HAP-1 (cell line): ENCODE results near the gene DMD.

Experiments used
- DNase-seq, 2 experiments: peaks; one replicate each; pipeline ENCODE4 v3.0.0-alpha.2; 2016 to 2020; ENCODE audit warnings: low spot score in 2 of 2
- H3K27me3 ChIP-seq: fragments of 250-450 bp; sonication (Bioruptor Pico); 2 replicates; pipeline ENCODE4 v1.5.1; 2020; ENCODE audit warnings: low read depth, mild to moderate bottlenecking, moderate library complexity
- H3K36me3 ChIP-seq: fragments of 250-450 bp; sonication (Bioruptor Pico); replicated peaks from 2 replicates; pipeline ENCODE4 v1.5.1; 2020; ENCODE audit warnings: mild to moderate bottlenecking
- H3K4me1 ChIP-seq: fragments of 250-450 bp; sonication (Bioruptor Pico); 2 replicates; pipeline ENCODE4 v1.5.1; 2020; ENCODE audit warnings: mild to moderate bottlenecking
- H3K4me3 ChIP-seq: fragments of 250-450 bp; sonication (Bioruptor Pico); 2 replicates; pipeline ENCODE4 v1.5.1; 2020; ENCODE audit warnings: mild to moderate bottlenecking, moderate library complexity
- H3K9me3 ChIP-seq: fragments of 250-450 bp; sonication (Bioruptor Pico); 2 replicates; pipeline ENCODE4 v1.5.1; 2020; ENCODE audit warnings: mild to moderate bottlenecking, moderate library complexity
- in situ Hi-C: fragments of 300-500 bp; cut with MboI; formaldehyde crosslinking; loops from 3 replicates; pipeline ENCODE4 v1.14.3; 2020; ENCODE audit warnings: low sequenced_read_pairs, inconsistent platforms, mixed read lengths

Gene DMD

GRCh38 chrX:32048285-32048684, 1163.1 kb downstream of the DMD start:
- Histone ChIP-seq H3K4me1 (no peaks in the 10 kb centered on the region), H3K27me3 (no peaks in the 10 kb centered on the region), H3K9me3 (no peaks in the 10 kb centered on the region), H3K36me3 (no peaks in the 10 kb centered on the region), H3K4me3 (no peak overlapping the region)
- no peak for DNase-seq
- in situ Hi-C loops = no loop called here

DNA sequence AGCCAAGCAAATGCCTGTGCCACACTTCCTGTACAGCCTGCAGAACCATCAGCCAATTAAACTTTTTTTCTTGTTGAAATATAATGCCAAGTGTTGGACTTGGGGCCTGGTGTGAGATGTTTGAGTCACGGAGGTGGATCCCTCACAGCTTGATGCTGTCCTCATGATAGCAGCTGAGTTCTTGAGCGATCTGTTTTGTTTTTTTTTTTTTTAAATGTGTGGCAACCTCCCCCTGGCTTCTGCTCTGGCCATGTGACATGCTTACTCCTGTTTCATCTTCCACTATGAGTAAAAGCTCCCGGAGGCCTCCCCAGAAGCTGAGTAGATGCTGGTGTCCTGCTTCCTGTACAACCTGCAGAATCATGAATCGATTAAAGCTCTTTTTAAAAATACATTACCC, 1166.2 kb downstream of the DMD start:
- Histone ChIP-seq H3K9me3 (no peaks in the 10 kb centered on the region), H3K4me3 (no peak overlapping the region), H3K36me3 (no peaks in the 10 kb centered on the region), H3K4me1 (no peaks in the 10 kb centered on the region), H3K27me3 (no peaks in the 10 kb centered on the region)
- in situ Hi-C loops = no loop called here
- DNase-seq = no peak

DNA sequence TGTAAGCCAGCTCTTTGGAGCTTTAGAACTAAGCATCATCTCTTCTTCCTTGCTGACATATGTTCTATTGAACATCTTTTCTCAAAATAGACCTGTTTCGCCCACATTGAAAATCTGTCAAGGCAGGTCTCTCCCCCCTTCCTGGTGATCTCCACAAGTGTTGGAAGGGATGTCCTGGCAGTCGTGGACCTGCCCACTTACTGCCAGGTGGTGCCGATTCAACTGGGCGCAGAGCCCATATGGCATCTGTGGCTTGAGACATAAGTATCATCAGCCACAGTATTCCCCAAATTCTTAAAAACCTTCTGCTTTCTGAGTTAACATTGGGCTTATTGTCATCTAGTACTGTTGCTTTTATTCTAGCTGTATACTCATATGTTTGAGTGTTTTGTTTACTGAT, 1170.2 kb downstream of the DMD start:
- in situ Hi-C loops = no loop called here
- DNase-seq = no peak
- Histone ChIP-seq H3K27me3 (no peaks in the 10 kb centered on the region), H3K9me3 (no peaks in the 10 kb centered on the region), H3K36me3 (no peaks in the 10 kb centered on the region), H3K4me3 (no peak overlapping the region), H3K4me1 (no peaks in the 10 kb centered on the region)

DNA sequence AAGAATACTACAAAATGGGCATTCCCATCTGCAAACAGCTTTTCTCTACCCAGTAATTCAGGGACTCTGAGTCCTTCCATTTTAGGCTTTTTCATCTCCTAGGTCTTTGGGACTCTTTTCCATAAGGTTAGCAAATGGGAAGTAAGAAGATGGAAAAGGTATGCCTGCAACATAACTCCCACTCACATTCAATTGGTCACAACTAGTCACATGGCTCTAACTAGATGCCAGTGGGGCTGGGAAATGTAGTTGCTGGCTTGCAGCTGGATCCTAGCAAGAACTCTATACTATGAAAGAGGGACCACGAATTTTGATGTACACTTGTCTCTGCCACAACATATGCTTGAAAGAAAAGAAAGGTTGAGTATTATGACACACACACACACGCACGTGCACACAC, 1184.6 kb downstream of the DMD start:
- H3K36me3 ChIP-seq = no peaks in the 10 kb centered on the region
- in situ Hi-C loops = no loop called here
- H3K27me3 ChIP-seq = no peaks in the 10 kb centered on the region; the same call in 1 of the 2 replicates
- no peak overlapping the region for H3K4me3 ChIP-seq
- no peak for DNase-seq
- no peaks in the 10 kb centered on the region for H3K4me1 ChIP-seq
- no peaks in the 10 kb centered on the region for H3K9me3 ChIP-seq

GRCh38 chrX:32024072-32024471, 1187.3 kb downstream of the DMD start:
- no peak for DNase-seq
- Histone ChIP-seq H3K4me1 (no peaks in the 10 kb centered on the region), H3K36me3 (no peaks in the 10 kb centered on the region), H3K27me3 (no peaks in the 10 kb centered on the region; the same call in 1 of the 2 replicates), H3K9me3 (no peaks in the 10 kb centered on the region), H3K4me3 (no peak overlapping the region)
- in situ Hi-C loops = no loop called here

- Histone ChIP-seq H3K4me3 (no peak overlapping the region), H3K36me3 (no peaks in the 10 kb centered on the region), H3K4me1 (no peaks in the 10 kb centered on the region), H3K27me3 (no peaks in the 10 kb centered on the region), H3K9me3 (no peaks in the 10 kb centered on the region)
- no peak for DNase-seq
- in situ Hi-C loops = no loop called here
Observed at GRCh38 chrX:32016195-32016594, 1195.2 kb downstream of the DMD start.

GRCh38 chrX:32010948-32011347, 1200.4 kb downstream of the DMD start:
- H3K27me3 ChIP-seq = no peaks in the 10 kb centered on the region
- H3K4me1 ChIP-seq = no peaks in the 10 kb centered on the region
- in situ Hi-C loops = no loop called here
- H3K9me3 ChIP-seq = no peaks in the 10 kb centered on the region
- H3K4me3 ChIP-seq = no peak overlapping the region
- no peaks in the 10 kb centered on the region for H3K36me3 ChIP-seq
- DNase-seq = no peak

GRCh38 chrX:32010212-32010611, 1201.1 kb downstream of the DMD start:
- no peaks in the 10 kb centered on the region for H3K9me3 ChIP-seq
- no peak overlapping the region for H3K4me3 ChIP-seq
- no peak for DNase-seq
- no peaks in the 10 kb centered on the region for H3K36me3 ChIP-seq
- H3K27me3 ChIP-seq = no peaks in the 10 kb centered on the region
- in situ Hi-C loops = no loop called here
- H3K4me1 ChIP-seq = no peaks in the 10 kb centered on the region

DNA sequence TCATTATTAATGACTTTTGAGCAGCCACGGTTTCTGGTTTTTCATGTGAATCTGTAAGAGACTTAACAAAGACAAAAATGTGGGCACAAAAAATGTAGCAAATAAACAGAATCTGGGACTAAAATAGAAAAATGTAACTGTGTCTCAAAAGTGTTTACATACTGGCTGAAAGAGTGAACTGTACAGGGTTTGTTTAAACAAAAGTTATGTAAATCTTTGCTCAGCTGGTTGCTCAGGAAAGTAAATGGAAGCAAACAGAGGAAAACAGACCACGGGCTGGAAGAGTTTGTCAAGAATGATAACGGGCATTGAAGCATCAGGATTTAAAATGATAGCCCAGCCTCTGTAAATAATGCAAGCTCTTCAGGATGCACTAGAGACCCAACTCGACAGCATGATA, 1217.7 kb downstream of the DMD start:
- Histone ChIP-seq H3K9me3 (0 out of 2 replicates have a peak, but pooled peaks cover 3% of the 10 kb centered on the region), H3K36me3 (no peaks in the 10 kb centered on the region), H3K27me3 (no peaks in the 10 kb centered on the region), H3K4me3 (no peak overlapping the region), H3K4me1 (peaks cover 12% of the 10 kb centered on the region)
- in situ Hi-C loops = no loop called here
- peak in 1 of 2 experiments; percentile 32 for DNase-seq

DNA sequence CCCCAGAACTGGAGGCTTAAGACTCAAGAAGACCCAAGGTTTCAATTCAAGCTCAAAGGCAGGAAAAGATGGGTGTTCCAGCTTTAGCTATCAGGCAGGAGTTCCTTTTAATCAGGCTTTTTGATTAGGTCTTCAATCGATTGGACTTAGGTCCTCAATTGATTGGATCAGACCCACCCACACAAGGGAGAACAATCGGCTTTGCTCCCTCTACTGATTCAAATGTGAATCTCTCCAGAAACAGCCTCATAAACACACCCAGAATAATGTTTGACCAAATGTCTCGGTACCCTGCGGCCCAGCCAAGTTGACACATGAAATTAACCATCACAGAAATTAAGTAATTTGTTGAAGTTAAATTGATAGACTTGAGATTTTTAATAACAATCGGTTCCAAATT, 1222.4 kb downstream of the DMD start:
- DNase-seq = no peak
- Histone ChIP-seq H3K9me3 (peaks cover 3% of the 10 kb centered on the region; the same call in 1 of the 2 replicates), H3K4me3 (no peak overlapping the region), H3K4me1 (peaks cover 11% of the 10 kb centered on the region), H3K27me3 (no peaks in the 10 kb centered on the region), H3K36me3 (no peaks in the 10 kb centered on the region)
- in situ Hi-C loops = no loop called here

DNA sequence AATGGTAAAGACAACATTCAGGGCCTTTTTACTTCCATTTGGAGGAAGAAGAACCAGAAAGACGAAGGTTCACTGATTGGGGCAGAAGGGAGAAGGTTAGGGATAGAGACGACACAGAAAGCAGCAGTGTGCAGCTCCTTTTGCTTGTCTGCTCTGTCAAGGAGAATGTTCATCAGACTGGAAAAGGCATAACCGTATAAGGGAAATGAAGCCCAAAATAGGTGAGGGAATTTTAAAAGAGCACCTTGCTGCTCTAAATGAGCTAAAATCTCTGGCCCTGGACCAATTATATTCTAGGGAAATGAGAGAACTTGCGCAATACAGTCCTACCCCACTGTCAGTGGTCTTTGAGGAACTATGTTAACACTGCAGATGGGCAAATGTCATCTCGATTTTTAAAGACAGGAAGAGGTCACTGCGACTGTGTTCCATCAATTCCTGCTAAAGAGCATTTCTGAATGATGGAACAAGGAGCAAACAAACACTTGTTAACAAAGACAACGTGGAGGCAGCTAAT, 1229.7 kb downstream of the DMD start:
- in situ Hi-C loops = no loop called here
- H3K36me3 ChIP-seq = no peaks in the 10 kb centered on the region
- no peaks in the 10 kb centered on the region for H3K9me3 ChIP-seq
- H3K4me1 ChIP-seq = no peaks in the 10 kb centered on the region
- H3K4me3 ChIP-seq = no peak overlapping the region
- no peaks in the 10 kb centered on the region for H3K27me3 ChIP-seq
- DNase-seq = no peak

GRCh38 chrX:31969714-31970113, 1241.6 kb downstream of the DMD start:
- no peak overlapping the region for H3K4me3 ChIP-seq
- no peaks in the 10 kb centered on the region for H3K9me3 ChIP-seq
- DNase-seq = no peak
- in situ Hi-C loops = no loop called here
- no peaks in the 10 kb centered on the region for H3K36me3 ChIP-seq
- 0 out of 2 replicates have a peak, but pooled peaks cover 5% of the 10 kb centered on the region for H3K4me1 ChIP-seq
- H3K27me3 ChIP-seq = no peaks in the 10 kb centered on the region

GRCh38 chrX:31962256-31962655, 1249.1 kb downstream of the DMD start:
- no peaks in the 10 kb centered on the region for H3K4me1 ChIP-seq
- H3K4me3 ChIP-seq = no peak overlapping the region
- no peaks in the 10 kb centered on the region for H3K9me3 ChIP-seq
- in situ Hi-C loops = no loop called here
- H3K27me3 ChIP-seq = no peaks in the 10 kb centered on the region
- H3K36me3 ChIP-seq = no peaks in the 10 kb centered on the region
- no peak for DNase-seq

DNA sequence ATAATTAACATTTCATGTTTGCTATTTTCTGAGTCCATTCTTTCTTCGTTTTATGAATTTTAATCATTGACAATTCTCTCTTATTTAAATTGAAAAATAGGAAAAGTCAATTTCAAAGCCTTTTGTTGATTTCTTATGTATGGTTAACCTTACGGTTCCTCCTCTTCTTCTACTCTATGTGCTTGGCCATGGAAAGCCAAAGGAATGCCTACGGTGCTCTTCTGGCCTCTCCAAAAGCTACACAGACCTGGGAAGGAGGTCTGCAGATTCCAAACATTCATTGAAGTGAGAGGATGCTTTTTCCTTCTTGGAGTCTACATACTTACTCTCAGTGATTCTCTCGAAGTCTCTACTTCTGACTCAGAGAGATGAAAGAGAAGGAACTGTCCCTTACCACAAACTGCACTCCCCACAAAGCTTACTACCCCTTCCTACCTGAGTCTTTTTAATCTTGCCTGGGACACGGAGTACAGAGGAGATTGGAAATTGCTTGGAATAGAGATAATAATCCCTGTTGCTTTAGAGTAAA, 1276.4 kb downstream of the DMD start:
- H3K36me3 ChIP-seq = no peaks in the 10 kb centered on the region
- no peak for DNase-seq
- no peaks in the 10 kb centered on the region for H3K9me3 ChIP-seq
- no peak overlapping the region for H3K4me3 ChIP-seq
- H3K4me1 ChIP-seq = no peaks in the 10 kb centered on the region
- no peaks in the 10 kb centered on the region for H3K27me3 ChIP-seq
- in situ Hi-C loops = no loop called here

- DNase-seq = no peak
- Histone ChIP-seq H3K4me1 (no peaks in the 10 kb centered on the region), H3K9me3 (no peaks in the 10 kb centered on the region), H3K27me3 (no peaks in the 10 kb centered on the region), H3K36me3 (no peaks in the 10 kb centered on the region), H3K4me3 (no peak overlapping the region)
- in situ Hi-C loops = no loop called here
Observed at GRCh38 chrX:31934015-31934414, 1277.3 kb downstream of the DMD start.
